SU-DHL-6 (cell line): ENCODE data around the gene GPR42.

ENCODE experiments used
- EZH2phosphoT487 ChIP-seq: fragments of 200-600 bp; sonication (generic), shearing (Covaris generic); conservative IDR thresholded peaks from 2 replicates; pipeline ENCODE4 v1.6.1; 2018; ENCODE audit warnings: mild to moderate bottlenecking, antibody characterized with exemption, low read length, moderate library complexity, mixed read lengths
- TF ChIP-seq, protein P1 (sequence below): fragments of 200-600 bp; sonication (generic); IDR thresholded peaks from one replicate; pipeline ENCODE4 v1.5.1; 2017; ENCODE audit warnings: antibody characterized with exemption, mild to moderate bottlenecking, low read length, moderate library complexity; ENCODE audit not compliant: insufficient read depth, poor library complexity, severe bottlenecking

GRCh38 chr19:35330475-35330874 lies 40.4 kb upstream of the GPR42 start:
- TF ChIP-seq, protein P1, sequence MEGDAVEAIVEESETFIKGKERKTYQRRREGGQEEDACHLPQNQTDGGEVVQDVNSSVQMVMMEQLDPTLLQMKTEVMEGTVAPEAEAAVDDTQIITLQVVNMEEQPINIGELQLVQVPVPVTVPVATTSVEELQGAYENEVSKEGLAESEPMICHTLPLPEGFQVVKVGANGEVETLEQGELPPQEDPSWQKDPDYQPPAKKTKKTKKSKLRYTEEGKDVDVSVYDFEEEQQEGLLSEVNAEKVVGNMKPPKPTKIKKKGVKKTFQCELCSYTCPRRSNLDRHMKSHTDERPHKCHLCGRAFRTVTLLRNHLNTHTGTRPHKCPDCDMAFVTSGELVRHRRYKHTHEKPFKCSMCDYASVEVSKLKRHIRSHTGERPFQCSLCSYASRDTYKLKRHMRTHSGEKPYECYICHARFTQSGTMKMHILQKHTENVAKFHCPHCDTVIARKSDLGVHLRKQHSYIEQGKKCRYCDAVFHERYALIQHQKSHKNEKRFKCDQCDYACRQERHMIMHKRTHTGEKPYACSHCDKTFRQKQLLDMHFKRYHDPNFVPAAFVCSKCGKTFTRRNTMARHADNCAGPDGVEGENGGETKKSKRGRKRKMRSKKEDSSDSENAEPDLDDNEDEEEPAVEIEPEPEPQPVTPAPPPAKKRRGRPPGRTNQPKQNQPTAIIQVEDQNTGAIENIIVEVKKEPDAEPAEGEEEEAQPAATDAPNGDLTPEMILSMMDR: no peak
- TF ChIP-seq EZH2phosphoT487: no peak
